Stimulated activated naive CD8-positive, alpha-beta T cell treated with anti-CD3 and anti-CD28 coated beads, Interleukin-15, amount 100 ng/mL, for 72 hours (primary cell): ENCODE results near the gene FAM98B.
A peak's percentile ranks its signal among the peaks of the same experiment; 100 is the strongest.

Experiments
- ATAC-seq: fragments of 150-1000 bp; cut with Tn5 transposase; 2 replicates; pipeline ENCODE4 v1.10.0; 2021; ENCODE audit warnings: mild to moderate bottlenecking, moderate library complexity
- DNase-seq, 2 donors: peaks; one replicate each; pipeline ENCODE4 v3.0.0; 2021 to 2022
- H3K27ac Mint-ChIP-seq, 2 donors: one replicate each; pipeline ENCODE4 v1.8.0; 2022; ENCODE audit warnings: mild to moderate bottlenecking in 2 of 2, mixed read lengths in 2 of 2, moderate library complexity in 2 of 2
- H3K27me3 Mint-ChIP-seq: one replicate; pipeline ENCODE4 v1.8.0; 2022; ENCODE audit warnings: mixed read lengths
- H3K4me1 Mint-ChIP-seq: one replicate; pipeline ENCODE4 v1.8.0; 2022; ENCODE audit warnings: mild to moderate bottlenecking, mixed read lengths
- H3K4me3 Mint-ChIP-seq, 2 donors: one replicate each; pipeline ENCODE4 v1.8.0; 2022; ENCODE audit warnings: mild to moderate bottlenecking in 2 of 2, mixed read lengths in 2 of 2, moderate library complexity in 1 of 2
- H3K9me3 Mint-ChIP-seq, 2 donors: one replicate each; pipeline ENCODE4 v1.8.0; 2022; ENCODE audit warnings: mixed read lengths in 2 of 2

FAM98B gene

DNA sequence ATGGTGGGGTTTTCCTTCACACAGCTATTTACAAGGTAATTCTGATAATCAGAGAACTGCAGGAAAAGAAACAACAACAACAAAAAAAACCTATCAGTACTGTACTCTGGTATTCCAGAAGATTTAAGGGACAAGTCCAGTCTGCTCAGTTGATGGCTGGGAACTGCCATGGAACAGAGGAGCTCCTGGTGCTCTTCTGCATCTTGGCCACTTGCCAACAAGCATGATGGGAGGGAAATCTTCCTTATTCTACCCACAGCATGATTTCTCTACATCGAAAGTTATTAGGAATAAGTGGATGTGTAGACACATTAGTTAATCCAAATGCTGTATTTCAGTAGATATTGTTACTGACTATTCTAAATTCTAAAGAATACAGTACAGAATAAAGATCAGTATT lies 59.0 kb downstream of the FAM98B start:
- no peak overlapping the region for H3K27ac Mint-ChIP-seq
- ATAC-seq: no peak

DNA sequence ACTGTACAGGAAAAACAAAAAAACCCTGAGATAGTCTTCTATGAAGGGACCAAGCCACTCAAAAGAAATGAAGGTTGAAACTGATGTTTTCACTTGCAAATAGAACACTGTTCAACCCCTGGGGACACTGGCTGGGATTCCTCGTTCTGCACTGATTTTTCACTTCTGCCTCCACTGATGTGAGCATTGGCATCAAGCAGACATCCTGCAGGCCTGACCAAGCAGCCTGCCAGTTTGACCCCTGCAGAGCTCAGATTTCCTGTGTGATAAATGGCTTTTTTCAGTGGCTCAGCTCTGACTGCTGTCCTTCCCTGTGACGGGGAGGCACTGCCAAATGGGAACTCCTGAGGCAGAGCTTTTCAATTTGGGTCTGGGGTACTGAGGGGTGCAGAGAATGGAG lies 60.7 kb downstream of the FAM98B start:
- Mint-ChIP-seq H3K27ac (peak overlapping the region in 1 of 2 donors; percentile 76), H3K27me3 (no peaks in the 10 kb centered on the region), H3K4me1 (peaks cover 43% of the 10 kb centered on the region), H3K9me3 (no peaks in the 10 kb centered on the region), H3K4me3 (no peak overlapping the region)
- DNase-seq: no peak
- ATAC-seq: no peak

More for the DNA sequence above, 59.0 kb downstream of the FAM98B start:
- no peak for DNase-seq
- H3K4me1 Mint-ChIP-seq: peaks cover 47% of the 10 kb centered on the region
- H3K9me3 Mint-ChIP-seq: no peaks in the 10 kb centered on the region
- H3K27me3 Mint-ChIP-seq: no peaks in the 10 kb centered on the region
- no peak overlapping the region for H3K4me3 Mint-ChIP-seq

DNA sequence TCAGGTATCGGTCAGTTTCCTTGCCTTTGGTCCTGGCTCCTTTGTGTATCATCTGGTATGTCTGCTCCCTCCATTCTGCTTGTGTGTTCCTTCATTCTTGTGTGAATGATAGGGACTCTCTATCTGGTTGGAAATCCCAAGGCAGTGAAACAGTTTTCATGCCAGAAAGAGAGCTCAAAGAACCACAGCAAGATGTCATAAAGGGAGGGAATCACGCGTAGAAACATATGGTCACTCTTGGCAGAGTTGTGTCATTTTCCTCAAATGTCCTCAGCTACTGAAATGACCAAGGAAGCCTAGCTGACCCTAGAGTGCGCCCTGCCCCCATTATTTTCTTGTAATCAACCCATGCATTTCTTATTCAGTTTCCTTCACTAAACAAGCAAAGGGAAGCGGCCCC lies 62.7 kb downstream of the FAM98B start:
- H3K27ac Mint-ChIP-seq: no peak overlapping the region
- no peak overlapping the region for H3K4me3 Mint-ChIP-seq
- DNase-seq (no peak), ATAC-seq (no peak)
- H3K27me3 Mint-ChIP-seq: no peaks in the 10 kb centered on the region
- peaks cover 46% of the 10 kb centered on the region for H3K4me1 Mint-ChIP-seq
- H3K9me3 Mint-ChIP-seq: no peaks in the 10 kb centered on the region

DNA sequence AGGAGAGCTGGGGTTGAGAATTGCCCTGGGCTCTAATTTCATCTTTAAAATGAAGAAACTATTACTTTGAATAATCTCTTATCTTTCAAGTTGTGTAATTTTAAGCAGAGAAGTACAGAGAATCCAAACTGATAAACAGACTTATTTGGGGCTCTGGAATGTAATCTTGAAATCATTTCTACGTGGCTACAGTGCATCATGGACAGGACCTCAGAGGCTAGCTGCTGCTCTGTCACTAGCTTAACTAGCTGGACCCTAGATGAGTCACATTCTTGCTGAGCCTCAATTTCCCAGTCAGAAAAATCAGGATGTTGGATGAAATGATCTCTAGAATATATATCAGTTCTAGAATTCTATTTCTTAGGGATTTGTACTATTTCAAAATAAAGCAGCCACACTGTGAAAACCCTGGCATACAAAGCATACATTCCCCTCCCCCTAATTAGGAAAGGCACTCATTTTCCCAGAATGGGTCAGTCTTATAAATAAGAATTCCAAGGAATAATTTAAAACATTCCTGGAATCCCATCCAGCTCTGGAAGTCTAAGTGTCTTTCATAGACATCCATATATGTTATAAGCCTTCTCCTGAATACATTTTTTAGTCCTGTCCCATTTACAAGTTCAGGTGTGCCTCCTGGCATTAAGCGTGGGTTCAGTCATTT lies 63.5 kb downstream of the FAM98B start:
- Mint-ChIP-seq H3K9me3 (no peaks in the 10 kb centered on the region), H3K27ac (no peak overlapping the region), H3K27me3 (no peaks in the 10 kb centered on the region), H3K4me1 (peaks cover 52% of the 10 kb centered on the region), H3K4me3 (no peak overlapping the region)
- DNase-seq (no peak), ATAC-seq (no peak)

DNA sequence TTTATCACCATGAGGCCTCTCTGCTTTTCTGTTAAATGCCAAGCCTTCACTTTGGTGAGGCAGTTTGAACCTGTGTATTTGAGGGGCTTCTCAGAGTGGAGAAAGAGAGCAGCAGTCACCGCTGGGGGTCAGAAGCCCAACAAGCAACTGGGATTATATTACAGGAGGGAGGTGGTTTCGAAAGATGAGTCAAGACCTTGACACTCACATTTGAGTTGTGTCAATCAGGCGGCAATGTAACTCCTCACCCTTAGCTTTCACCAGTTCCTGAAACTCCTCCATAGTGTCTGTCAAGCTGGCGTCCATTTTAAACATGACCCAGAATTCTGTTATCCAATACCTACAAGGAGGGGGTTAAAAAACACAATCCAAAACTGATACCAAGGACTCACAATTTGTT lies 64.2 kb downstream of the FAM98B start:
- peak overlapping the region; percentile 17 to 75 for H3K27ac Mint-ChIP-seq
- ATAC-seq (no peak), DNase-seq (no peak)
- no peak overlapping the region for H3K4me3 Mint-ChIP-seq
- no peaks in the 10 kb centered on the region for H3K9me3 Mint-ChIP-seq
- no peaks in the 10 kb centered on the region for H3K27me3 Mint-ChIP-seq
- H3K4me1 Mint-ChIP-seq: peaks cover 58% of the 10 kb centered on the region

DNA sequence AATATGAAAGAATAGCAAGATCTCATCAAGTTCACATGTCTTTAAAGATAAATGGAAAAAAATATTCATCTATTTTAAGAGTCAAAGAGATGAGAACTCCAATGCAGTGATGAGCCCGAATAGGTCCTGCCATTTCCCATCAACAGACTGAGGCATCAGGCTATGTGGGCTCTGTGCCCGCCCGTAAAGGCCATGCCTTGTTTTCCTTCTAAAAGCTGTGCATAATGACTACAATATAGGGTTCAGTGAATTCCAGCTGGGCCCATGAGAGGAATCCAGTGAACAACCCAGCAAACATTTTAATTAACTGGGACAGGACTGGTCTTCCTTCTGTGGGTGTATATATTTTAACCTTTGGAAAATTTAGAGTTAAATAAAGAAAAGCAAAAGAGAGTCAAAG lies 66.1 kb downstream of the FAM98B start:
- DNase-seq (no peak), ATAC-seq (no peak)
- Mint-ChIP-seq H3K27me3 (no peaks in the 10 kb centered on the region), H3K27ac (no peak overlapping the region), H3K4me1 (peaks cover 64% of the 10 kb centered on the region), H3K4me3 (no peak overlapping the region), H3K9me3 (no peaks in the 10 kb centered on the region)

DNA sequence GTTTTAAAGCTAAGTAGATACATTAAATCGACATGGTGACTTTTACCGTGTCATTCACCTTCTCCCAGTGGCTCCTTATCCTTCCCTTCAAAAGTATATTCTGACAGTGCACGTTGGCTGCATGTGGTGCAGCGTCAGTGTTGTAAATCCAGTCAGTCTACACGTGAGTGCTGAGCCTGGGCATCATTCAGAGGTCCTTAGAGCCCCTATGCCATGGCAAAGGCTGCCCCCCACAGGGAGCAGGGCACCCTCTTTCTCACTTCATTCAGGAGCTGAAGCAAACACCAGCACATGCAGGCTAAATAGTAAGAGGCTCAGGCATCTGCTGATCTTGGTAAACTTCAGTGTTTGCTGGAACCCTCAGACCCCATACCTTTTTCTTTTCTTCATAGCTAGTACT lies 67.4 kb downstream of the FAM98B start:
- Mint-ChIP-seq H3K9me3 (no peaks in the 10 kb centered on the region), H3K27ac (peak overlapping the region in 1 of 2 donors; percentile 30), H3K27me3 (no peaks in the 10 kb centered on the region), H3K4me3 (no peak overlapping the region), H3K4me1 (peaks cover 71% of the 10 kb centered on the region)
- ATAC-seq (no peak), DNase-seq (no peak)

DNA sequence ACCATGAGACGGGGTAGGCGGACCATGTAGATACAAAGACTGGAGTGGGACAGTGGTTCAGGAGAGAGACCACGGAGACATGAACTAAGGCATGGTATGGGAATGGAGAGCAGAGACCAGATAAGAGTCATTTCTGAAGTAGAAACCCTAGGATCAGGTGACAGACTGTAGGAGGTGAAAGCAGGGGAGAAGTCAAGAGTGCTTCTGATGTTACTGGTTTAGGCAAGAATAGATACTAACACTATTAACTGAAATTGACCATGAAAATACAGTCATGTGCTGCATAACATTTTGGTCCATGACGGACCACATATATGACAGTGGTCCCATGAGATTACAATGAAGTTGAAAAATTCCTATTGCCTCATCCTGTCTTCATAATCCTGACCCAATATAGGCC lies 69.0 kb downstream of the FAM98B start:
- no peak for ATAC-seq
- no peak overlapping the region for H3K4me3 Mint-ChIP-seq
- H3K4me1 Mint-ChIP-seq: peaks cover 75% of the 10 kb centered on the region
- H3K27me3 Mint-ChIP-seq: no peaks in the 10 kb centered on the region
- no peak overlapping the region for H3K27ac Mint-ChIP-seq
- no peaks in the 10 kb centered on the region for H3K9me3 Mint-ChIP-seq
- no peak for DNase-seq

DNA sequence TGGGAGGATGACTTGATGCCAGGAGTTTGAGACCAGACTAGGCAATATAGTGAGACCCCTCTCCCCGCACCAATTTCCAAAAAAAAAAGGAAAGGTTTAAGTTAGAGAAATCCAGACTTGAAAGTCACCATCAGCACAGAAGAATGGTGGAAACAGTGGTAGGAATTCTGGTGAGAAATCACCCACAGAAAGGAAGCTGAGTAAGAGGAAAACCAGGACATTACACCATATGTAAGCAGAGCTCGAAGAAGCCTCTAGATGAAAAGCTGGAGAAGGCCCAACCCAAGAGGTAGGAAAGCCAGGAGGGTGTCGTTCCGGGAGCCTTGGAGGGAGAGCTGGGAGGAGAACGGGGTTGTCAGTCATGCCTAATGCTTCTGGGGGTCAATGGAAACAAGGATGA lies 70.2 kb downstream of the FAM98B start:
- Mint-ChIP-seq H3K27me3 (no peaks in the 10 kb centered on the region), H3K4me3 (no peak overlapping the region), H3K9me3 (peaks cover 4 to 6% of the 10 kb centered on the region in 2 donors), H3K27ac (peak overlapping the region in 1 of 2 donors; percentile 64), H3K4me1 (peaks cover 79% of the 10 kb centered on the region)
- ATAC-seq: no peak
- no peak for DNase-seq

DNA sequence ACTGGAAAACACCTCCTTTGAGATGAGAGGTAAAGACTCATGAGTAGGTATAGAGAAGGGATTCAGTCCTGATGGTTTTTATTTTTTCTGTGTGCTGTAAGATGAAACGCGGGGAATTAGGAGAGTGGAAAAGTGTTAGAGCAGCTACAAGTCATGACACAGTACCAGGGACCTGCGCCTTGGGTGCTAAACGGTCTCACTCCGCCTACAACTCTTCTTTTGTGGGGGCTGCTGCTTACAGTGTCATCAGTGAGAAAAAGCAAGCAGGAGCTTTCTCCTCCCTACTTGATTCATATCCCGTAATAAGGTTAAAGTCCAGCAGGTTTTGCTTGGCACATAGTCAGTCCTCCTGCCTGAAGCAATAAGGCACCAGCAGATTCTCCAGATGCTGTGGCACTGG lies 71.6 kb downstream of the FAM98B start:
- H3K4me3 Mint-ChIP-seq: no peak overlapping the region
- no peak for ATAC-seq
- peak overlapping the region in 1 of 2 donors; percentile 47 for H3K27ac Mint-ChIP-seq
- DNase-seq: no peak
- peaks cover 6 to 7% of the 10 kb centered on the region in 2 donors for H3K9me3 Mint-ChIP-seq
- H3K4me1 Mint-ChIP-seq: peaks cover 84% of the 10 kb centered on the region
- H3K27me3 Mint-ChIP-seq: no peaks in the 10 kb centered on the region

DNA sequence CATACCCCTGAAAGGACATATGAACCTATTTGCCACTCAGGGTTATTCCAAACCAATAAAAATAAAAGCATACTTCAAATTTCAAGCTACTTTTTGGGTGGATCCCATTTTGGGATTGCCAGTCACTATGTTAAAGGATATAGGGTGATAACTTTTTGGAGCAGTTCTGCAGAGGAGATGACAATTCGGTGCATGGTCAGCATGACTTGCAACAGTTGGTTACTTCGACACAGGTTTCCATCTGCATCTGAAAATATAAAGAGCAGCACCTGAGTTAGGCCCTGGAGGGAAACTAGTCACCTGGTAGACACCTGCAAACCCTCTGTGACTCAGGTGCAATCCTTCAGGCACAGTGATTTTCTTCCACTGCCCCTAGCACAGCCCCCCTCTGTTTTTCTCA lies 72.2 kb downstream of the FAM98B start:
- DNase-seq (no peak), ATAC-seq (no peak)
- Mint-ChIP-seq H3K4me3 (no peak overlapping the region), H3K4me1 (peaks cover 87% of the 10 kb centered on the region), H3K27ac (no peak overlapping the region), H3K9me3 (peaks cover 6 to 7% of the 10 kb centered on the region in 2 donors), H3K27me3 (no peaks in the 10 kb centered on the region)

DNA sequence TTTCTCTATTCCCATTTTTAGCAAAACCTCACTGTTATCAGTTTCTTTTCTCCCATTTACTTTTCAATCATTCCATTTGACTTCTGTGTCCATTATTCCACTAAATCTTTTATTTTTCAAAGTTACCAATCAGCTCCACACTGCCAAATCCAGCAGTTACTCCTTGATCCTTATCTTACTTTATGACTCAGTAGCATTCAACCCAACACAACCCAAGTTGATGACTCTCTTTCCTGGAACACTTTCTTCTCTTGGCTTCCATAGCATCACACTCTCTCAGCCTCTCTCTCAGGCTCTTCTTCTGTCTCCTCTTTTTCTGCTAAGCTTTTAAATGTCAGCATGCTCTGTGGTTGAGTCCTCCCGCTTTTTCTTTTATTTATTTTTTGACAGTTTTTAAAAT lies 74.4 kb downstream of the FAM98B start:
- Mint-ChIP-seq H3K4me1 (peaks cover 91% of the 10 kb centered on the region), H3K9me3 (peaks cover 6 to 7% of the 10 kb centered on the region in 2 donors), H3K27ac (peak overlapping the region in 1 of 2 donors; percentile 41), H3K27me3 (no peaks in the 10 kb centered on the region), H3K4me3 (no peak overlapping the region)
- no peak for ATAC-seq
- DNase-seq: no peak

DNA sequence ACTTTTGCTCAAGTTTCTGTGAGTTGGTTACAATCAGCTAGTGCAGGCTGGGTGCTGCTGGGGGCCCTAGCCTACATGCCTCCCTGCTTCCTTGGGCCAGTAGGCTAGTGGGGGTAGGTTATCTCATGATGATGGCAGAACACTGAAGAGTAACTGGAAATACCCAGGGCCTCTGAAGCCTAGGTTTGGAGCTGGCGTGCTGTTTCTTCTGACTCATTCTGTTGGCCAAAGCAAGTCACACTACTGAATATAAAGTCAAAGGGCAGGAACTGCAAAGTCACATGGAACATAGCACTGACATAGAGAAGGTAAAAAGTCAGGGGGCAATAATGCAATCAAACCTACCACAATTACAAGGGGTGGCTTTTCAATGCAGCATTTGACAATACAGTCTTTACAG lies 76.2 kb downstream of the FAM98B start:
- peaks cover 94% of the 10 kb centered on the region for H3K4me1 Mint-ChIP-seq
- H3K4me3 Mint-ChIP-seq: peak overlapping the region; percentile 38 to 44

DNA sequence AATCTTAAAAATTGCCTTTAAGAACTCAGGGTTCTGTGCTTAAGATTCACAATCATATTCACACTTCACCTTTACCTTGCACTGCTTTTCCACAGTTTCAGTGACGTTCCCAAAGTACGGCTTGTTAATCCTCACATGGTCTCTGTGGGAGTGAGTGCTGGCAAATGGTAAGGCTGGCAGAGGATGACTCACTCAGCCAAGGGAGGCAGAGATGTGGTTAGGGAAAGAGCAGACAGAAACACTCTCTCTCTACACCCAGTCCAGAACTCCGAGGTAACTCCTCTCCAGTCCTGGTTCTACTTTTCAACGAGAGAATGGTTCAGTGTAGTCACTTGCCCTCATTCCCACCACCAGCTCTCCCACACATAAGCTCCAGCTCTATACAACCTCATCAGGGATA lies 77.6 kb downstream of the FAM98B start:
- no peaks in the 10 kb centered on the region for H3K27me3 Mint-ChIP-seq
- H3K27ac Mint-ChIP-seq: no peak overlapping the region
- ATAC-seq (no peak), DNase-seq (no peak)
- peaks cover 6 to 7% of the 10 kb centered on the region in 2 donors for H3K9me3 Mint-ChIP-seq
- H3K4me3 Mint-ChIP-seq: no peak overlapping the region
- peaks cover 94% of the 10 kb centered on the region for H3K4me1 Mint-ChIP-seq

More for the DNA sequence above, 76.2 kb downstream of the FAM98B start:
- Mint-ChIP-seq H3K27ac (peak overlapping the region in 1 of 2 donors; percentile 44), H3K27me3 (no peaks in the 10 kb centered on the region), H3K9me3 (peaks cover 6 to 7% of the 10 kb centered on the region in 2 donors)
- peak; percentile 96 for ATAC-seq
- DNase-seq: peak; percentile 32 to 55

DNA sequence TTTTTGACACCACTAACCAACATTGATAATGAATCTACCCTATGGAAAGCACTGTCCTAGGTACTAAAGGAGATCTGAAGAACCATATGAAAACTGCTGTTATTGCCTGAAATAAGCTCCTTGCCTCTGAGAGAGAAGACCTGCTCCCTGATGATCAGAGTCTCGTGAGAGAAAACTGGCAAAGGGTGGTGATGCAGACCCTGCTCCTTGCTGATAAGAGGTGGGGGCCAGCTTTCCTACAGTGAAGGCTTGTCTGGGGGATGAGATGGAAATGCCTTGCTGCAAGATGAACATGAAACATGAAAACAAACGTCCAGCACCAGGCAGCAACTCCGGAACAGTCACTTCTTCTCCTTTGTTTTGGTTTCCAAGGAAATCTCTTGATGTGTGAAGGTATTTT lies 78.8 kb downstream of the FAM98B start:
- ATAC-seq: no peak
- no peak overlapping the region for H3K27ac Mint-ChIP-seq

DNA sequence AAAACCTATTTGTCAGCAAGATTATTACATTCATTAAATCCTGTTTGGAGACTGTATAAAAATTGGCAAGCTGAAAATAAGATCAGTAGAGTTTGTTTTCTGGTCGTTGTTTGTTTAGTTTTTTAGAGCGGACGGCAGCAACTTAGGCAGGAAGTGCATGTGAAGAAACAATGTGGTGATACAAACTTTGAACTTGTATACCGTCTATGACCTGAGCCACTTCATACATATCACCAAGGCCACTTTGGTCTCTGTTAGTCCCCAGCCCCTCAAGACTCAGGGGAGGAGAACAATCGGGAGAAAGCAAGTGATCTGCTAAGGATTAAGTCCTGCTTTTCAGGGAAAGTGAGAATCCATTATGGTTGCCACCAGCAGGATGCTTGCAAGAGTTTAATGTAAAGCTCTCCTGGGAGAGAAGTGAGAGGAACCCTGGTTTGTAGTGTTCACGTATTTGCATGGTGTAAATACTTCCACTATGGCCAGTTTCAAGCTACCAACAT lies 79.5 kb downstream of the FAM98B start:
- no peak for ATAC-seq
- H3K4me3 Mint-ChIP-seq: no peak overlapping the region

More for the DNA sequence above, 78.8 kb downstream of the FAM98B start:
- Mint-ChIP-seq H3K4me1 (peaks cover 97% of the 10 kb centered on the region), H3K9me3 (peaks cover 6 to 7% of the 10 kb centered on the region in 2 donors), H3K27me3 (no peaks in the 10 kb centered on the region), H3K4me3 (no peak overlapping the region)
- DNase-seq: no peak

DNA sequence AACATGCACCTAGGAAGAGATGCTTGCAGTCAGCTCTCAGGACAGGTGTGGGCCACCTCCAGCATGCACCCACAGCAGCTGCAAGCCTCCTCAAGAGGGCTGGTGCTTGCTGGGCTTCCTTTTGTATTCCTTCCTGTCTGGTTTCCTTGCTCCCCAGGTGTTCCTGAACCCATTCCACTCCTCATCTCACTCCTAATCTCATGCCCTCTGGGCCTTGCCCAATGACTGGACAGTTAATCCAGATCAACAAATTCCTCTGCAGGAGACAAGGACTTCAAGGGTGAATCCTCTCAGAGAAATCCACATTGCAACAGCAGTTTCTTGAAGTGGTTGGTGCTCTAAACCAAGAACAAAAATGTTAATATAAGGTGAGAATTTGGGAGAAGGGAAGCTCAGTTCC lies 80.0 kb downstream of the FAM98B start:
- H3K27me3 Mint-ChIP-seq: no peaks in the 10 kb centered on the region
- peak overlapping the region in 1 of 2 donors; percentile 39 for H3K27ac Mint-ChIP-seq
- H3K4me1 Mint-ChIP-seq: peaks cover 98% of the 10 kb centered on the region
- no peak overlapping the region for H3K4me3 Mint-ChIP-seq
- H3K9me3 Mint-ChIP-seq: peaks cover 3 to 4% of the 10 kb centered on the region in 2 donors
- DNase-seq (no peak), ATAC-seq (no peak)

More for the DNA sequence above, 79.5 kb downstream of the FAM98B start:
- Mint-ChIP-seq H3K27me3 (no peaks in the 10 kb centered on the region), H3K27ac (peak overlapping the region in 1 of 2 donors; percentile 82), H3K9me3 (peaks cover 6 to 7% of the 10 kb centered on the region in 2 donors), H3K4me1 (peaks cover 98% of the 10 kb centered on the region)
- DNase-seq: no peak
